Adrenal gland (tissue), 12 donors: Measurements from ENCODE around the gene PIK3R2. TPM values are rescaled to one million over a fixed set of nuclear protein-coding genes. Genes with fewer than 3 reads are reported as not detected.

Source experiments
- DNase-seq, 7 donors: peaks; one replicate each; pipeline ENCODE4 v3.0.0-alpha.2; 2019 to 2020
- H3K27ac ChIP-seq, 5 donors: fragments of 200-600 bp; sonication (generic) in 4 of 5; 1 replicate in 3 of 5; 2 replicates in 2 of 5; pipeline versions ENCODE4 v1.5.1 to v1.8.0; 2016 to 2020; ENCODE audit warnings: mild to moderate bottlenecking in 1 of 5
- H3K27me3 ChIP-seq: fragments of 200-600 bp; 2 replicates; pipeline ENCODE4 v1.8.0; 2021
- H3K36me3 ChIP-seq, 2 donors: fragments of 200-600 bp; replicated peaks in 1 of 2; 1 replicate in 1 of 2; 2 replicates in 1 of 2; pipeline versions ENCODE4 v1.5.1 to v1.8.0; 2018 to 2022
- H3K4me1 ChIP-seq, 2 donors: fragments of 200-600 bp; replicated peaks in 1 of 2; 1 replicate in 1 of 2; 2 replicates in 1 of 2; pipeline versions ENCODE4 v1.5.1 to v1.8.0; 2018 to 2021
- H3K4me3 ChIP-seq, 4 donors: fragments of 200-600 bp; sonication (generic) in 3 of 4; one replicate each; pipeline ENCODE4 v1.5.1; 2016 to 2018
- H3K9me3 ChIP-seq, 3 donors: fragments of 200-600 bp; sonication (generic) in 1 of 3; replicated peaks in 1 of 3; 1 replicate in 2 of 3; 2 replicates in 1 of 3; pipeline versions ENCODE4 v1.5.1 to v1.8.0; 2016 to 2021
- POLR2A ChIP-seq, 2 donors: fragments of 450-650 bp; IDR thresholded peaks; one replicate each; pipeline ENCODE4 v1.6.1; 2017; ENCODE audit warnings: antibody characterized with exemption in 2 of 2, mild to moderate bottlenecking in 2 of 2, moderate library complexity in 1 of 2
- WGBS, 4 donors: extraction: QIAGEN DNeasy Blood & Tissue Kit in 2 of 4; methylation state at CpG; one replicate each; pipeline versions ENCODE4 v1.1.5 to v1.1.7; 2013 to 2017; 5-methylcytosine and 5-hydroxymethylcytosine counted together
- intact Hi-C, 2 donors: fragments of 100-400 bp; cut with DNase I; formaldehyde crosslinking; loops; one replicate each; pipeline versions ENCODE4 v1.14.1 to v1.15.0; 2022 to 2023
- polyA plus RNA-seq, 3 donors: library from polyadenylated mRNA; stranded (reverse); fragments of 200-250 nt in 2 of 3; fragments of 350-450 nt in 1 of 3; fragmentation: Illumina TruSeq in 1 of 3; extraction: RNeasy Lipid Tissue Mini Kit (QIAGEN cat#74804) in 1 of 3; gene quantifications; one replicate each; pipeline ENCODE4 v1.2.3, GENCODE V29; 2013 to 2014
- total RNA-seq, 9 donors: library from RNA; depleted of rRNA in 4 of 9; stranded (reverse); fragments of >200 nt in 4 of 9; fragments of 120-200 nt in 1 of 9; fragmentation: NEBNext Ultra II Directional in 1 of 9; extraction: Animal tissue kit (Norgen Biotek cat#: 25700) in 1 of 9; gene quantifications; one replicate each; pipeline versions ENCODE4 v1.1.0 to v1.2.4, GENCODE V29; 2013 to 2023
- TF ChIP-seq, protein P1 (sequence below), 6 experiments: fragments of 450-650 bp in 4 of 6; fragments of 200-600 bp in 2 of 6; sonication (generic) in 1 of 6; IDR thresholded peaks; 1 replicate in 5 of 6; 2 replicates in 1 of 6; pipeline versions ENCODE4 v1.5.1 to v1.8.0; 2016 to 2021; ENCODE audit warnings: antibody characterized with exemption in 6 of 6, mild to moderate bottlenecking in 2 of 6, moderate library complexity in 1 of 6
- donor health status: healthy with polysubstance abuse.
- donor health status: Bipolar disorder and iron deficiency.
- donor health status: DM: yes; HTN: yes; CAD: no.
- donor health status: DM: no; HTN: no; CAD: no.
- donor health status: DM: no; HTN: no; CAD: no.
- donor health status: DM: yes; HTN: yes; CAD: no.

Gene PIK3R2
- total and polyA plus RNA-seq, 12 donors = 6.7 to 124 (median 58.5) TPM

- intact Hi-C loops = loop anchor here (5.0 kb wide), 2 partner anchors 54 to 139 kb away; no protein-coding TSS in a partner anchor
- TF ChIP-seq, protein P1, sequence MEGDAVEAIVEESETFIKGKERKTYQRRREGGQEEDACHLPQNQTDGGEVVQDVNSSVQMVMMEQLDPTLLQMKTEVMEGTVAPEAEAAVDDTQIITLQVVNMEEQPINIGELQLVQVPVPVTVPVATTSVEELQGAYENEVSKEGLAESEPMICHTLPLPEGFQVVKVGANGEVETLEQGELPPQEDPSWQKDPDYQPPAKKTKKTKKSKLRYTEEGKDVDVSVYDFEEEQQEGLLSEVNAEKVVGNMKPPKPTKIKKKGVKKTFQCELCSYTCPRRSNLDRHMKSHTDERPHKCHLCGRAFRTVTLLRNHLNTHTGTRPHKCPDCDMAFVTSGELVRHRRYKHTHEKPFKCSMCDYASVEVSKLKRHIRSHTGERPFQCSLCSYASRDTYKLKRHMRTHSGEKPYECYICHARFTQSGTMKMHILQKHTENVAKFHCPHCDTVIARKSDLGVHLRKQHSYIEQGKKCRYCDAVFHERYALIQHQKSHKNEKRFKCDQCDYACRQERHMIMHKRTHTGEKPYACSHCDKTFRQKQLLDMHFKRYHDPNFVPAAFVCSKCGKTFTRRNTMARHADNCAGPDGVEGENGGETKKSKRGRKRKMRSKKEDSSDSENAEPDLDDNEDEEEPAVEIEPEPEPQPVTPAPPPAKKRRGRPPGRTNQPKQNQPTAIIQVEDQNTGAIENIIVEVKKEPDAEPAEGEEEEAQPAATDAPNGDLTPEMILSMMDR (IDR thresholded peaks at IDR 0.05) = peak; percentile 85 to 94 (median 86)
- TF ChIP-seq POLR2A (IDR thresholded peaks at IDR 0.05) = no peak
- WGBS, 4 donors = 30 to 37% (median 32%) methylated on average over 8 to 9 of the region's 9 CpGs
These were observed 39.9 kb upstream of the PIK3R2 start for GRCh38 chr19:18112989-18113478.

DNA sequence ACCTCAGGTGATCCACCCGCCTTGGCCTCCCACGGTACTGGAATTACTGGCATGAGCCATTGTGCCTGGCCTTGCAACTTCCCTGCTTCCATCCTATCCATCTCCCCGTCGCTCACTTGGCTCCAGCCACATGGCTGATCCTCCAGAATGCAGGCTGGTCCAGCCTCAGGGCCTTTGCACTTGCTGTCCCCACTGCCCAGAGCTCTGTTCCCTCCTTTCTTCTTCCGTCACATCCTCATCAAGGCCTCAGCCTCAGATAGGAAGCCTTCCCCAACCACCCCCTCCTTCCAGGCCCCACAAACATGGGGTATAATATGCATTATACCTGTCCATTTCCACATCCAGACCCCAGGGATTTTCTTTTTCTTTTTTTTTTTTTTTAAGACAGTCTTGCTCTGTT lies 39.1 kb upstream of the PIK3R2 start:
- H3K9me3 ChIP-seq = no peaks in the 10 kb centered on the region
- intact Hi-C loops = loop anchor here (5.0 kb wide), 2 partner anchors 53 to 138 kb away; no protein-coding TSS in a partner anchor
- peaks cover 13 to 27% of the 10 kb centered on the region in 2 donors for H3K4me1 ChIP-seq
- WGBS, 4 donors = 83 to 87% (median 85%) methylated on average over 5 of the region's 5 CpGs
- DNase-seq = no peak
- H3K27me3 ChIP-seq = no peaks in the 10 kb centered on the region
- H3K36me3 ChIP-seq = no peaks in the 10 kb centered on the region
- no peak overlapping the region for H3K4me3 ChIP-seq
- no peak for TF ChIP-seq POLR2A (IDR thresholded peaks at IDR 0.05)
- TF ChIP-seq, protein P1 (IDR thresholded peaks at IDR 0.05) = no peak
- no peak overlapping the region for H3K27ac ChIP-seq

More at GRCh38 chr19:18112989-18113478, 39.9 kb upstream of the PIK3R2 start:
- H3K27ac ChIP-seq = no peak overlapping the region
- no peaks in the 10 kb centered on the region for H3K27me3 ChIP-seq
- H3K4me3 ChIP-seq = no peak overlapping the region
- H3K4me1 ChIP-seq = peaks cover 13 to 20% of the 10 kb centered on the region in 2 donors
- H3K36me3 ChIP-seq = no peaks in the 10 kb centered on the region
- H3K9me3 ChIP-seq = no peaks in the 10 kb centered on the region
- DNase-seq = peak; percentile 83 to 94 (median 90)

DNA sequence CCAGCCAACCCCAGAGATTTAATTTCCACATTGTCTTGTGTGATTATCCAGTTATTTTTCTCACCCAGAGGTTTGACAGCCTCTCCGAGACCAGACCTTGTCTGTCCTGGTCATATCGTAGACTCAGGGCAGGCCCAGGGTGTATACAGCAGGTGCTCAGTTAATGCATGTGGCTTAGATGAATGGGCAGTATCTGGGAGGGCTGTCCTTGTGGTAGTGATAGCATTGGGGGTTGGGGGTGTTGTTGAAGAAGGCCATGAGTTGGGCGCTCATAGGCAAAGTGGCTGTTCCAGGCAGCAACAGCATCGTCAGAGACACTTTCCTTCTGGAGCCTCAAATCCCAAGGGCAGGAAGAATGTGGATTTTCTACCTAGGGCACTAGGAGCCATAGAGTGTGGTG lies 38.5 kb upstream of the PIK3R2 start:
- no peaks in the 10 kb centered on the region for H3K27me3 ChIP-seq
- intact Hi-C loops = loop anchor here (5.0 kb wide), 2 partner anchors 53 to 138 kb away; no protein-coding TSS in a partner anchor

DNA sequence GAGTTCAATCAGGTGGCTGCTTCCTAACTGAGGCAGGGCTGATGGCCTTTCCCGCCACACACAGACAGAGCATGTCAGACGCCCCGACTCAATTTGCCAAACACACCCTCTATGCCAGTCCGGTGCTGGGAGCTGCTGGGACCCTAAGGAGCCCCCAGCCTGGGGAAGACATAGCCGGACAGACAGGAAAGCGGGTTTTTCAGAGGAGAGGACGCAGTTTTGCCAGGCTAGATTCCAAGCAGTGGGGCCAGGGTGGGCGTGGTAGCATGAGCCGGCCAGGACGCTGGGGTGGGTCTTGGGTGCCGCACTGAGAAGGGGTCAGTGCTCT lies 35.6 kb upstream of the PIK3R2 start:
- intact Hi-C loops = loop anchor here (5.0 kb wide), 2 partner anchors 35 to 45 kb away; partner anchors contain the start of gene PIK3R2 (in 1 of the 2)
- Histone ChIP-seq H3K27ac (peak overlapping the region in 1 of 5 donors; percentile 64), H3K27me3 (no peaks in the 10 kb centered on the region), H3K36me3 (no peaks in the 10 kb centered on the region), H3K9me3 (no peaks in the 10 kb centered on the region), H3K4me1 (peaks cover 6 to 19% of the 10 kb centered on the region in 2 donors), H3K4me3 (peak overlapping the region in 2 of 4 donors; percentile 4 to 77)
- no peak for TF ChIP-seq POLR2A (IDR thresholded peaks at IDR 0.05)
- TF ChIP-seq, protein P1 (IDR thresholded peaks at IDR 0.05) = no peak
- no peak for DNase-seq
- WGBS, 4 donors = 30 to 35% (median 32%) methylated on average over 11 of the region's 11 CpGs

More for the DNA sequence above, 38.5 kb upstream of the PIK3R2 start:
- WGBS, 4 donors = 92 to 100% (median 95%) methylated on average over 1 to 4 of the region's 4 CpGs
- no peaks in the 10 kb centered on the region for H3K9me3 ChIP-seq
- H3K36me3 ChIP-seq = no peaks in the 10 kb centered on the region
- DNase-seq = no peak
- H3K4me1 ChIP-seq = peaks cover 13 to 31% of the 10 kb centered on the region in 2 donors
- H3K27ac ChIP-seq = no peak overlapping the region
- no peak overlapping the region for H3K4me3 ChIP-seq
- TF ChIP-seq POLR2A (IDR thresholded peaks at IDR 0.05) = no peak
- TF ChIP-seq, protein P1 (IDR thresholded peaks at IDR 0.05) = no peak
